Gastroesophageal sphincter (tissue), 3 donors: ENCODE measurements around the gene TECPR2.

Source experiments
- CTCF ChIP-seq, 4 experiments: fragments of 200-600 bp in 2 of 4; fragments of 450-650 bp in 2 of 4; sonication (generic) in 1 of 4; IDR thresholded peaks; one replicate each; pipeline ENCODE4 v1.5.1; 2017 to 2019; ENCODE audit warnings: antibody characterized with exemption in 4 of 4, mild to moderate bottlenecking in 2 of 4, moderate library complexity in 2 of 4
- EP300 ChIP-seq: sonication (generic); formaldehyde crosslinking; IDR thresholded peaks from one replicate; pipeline ENCODE4 v1.6.1; 2017; ENCODE audit warnings: antibody characterized with exemption, mild to moderate bottlenecking
- POLR2A ChIP-seq, 2 donors: fragments of 450-650 bp; IDR thresholded peaks; one replicate each; pipeline ENCODE4 v1.6.1; 2017; ENCODE audit warnings: antibody characterized with exemption in 2 of 2, mild to moderate bottlenecking in 2 of 2, moderate library complexity in 1 of 2

- no peak for TF ChIP-seq POLR2A (IDR thresholded peaks at IDR 0.05)
- TF ChIP-seq CTCF (IDR thresholded peaks at IDR 0.05): no peak
- no peak for TF ChIP-seq EP300
Measured at GRCh38 chr14:102325791-102326345, 36.9 kb upstream of the TECPR2 start.
